HG02623 (cell line): ENCODE results near the gene GTSE1.

Experiments used
- ATAC-seq: cut with Tn5 transposase; IDR thresholded peaks from one replicate; pipeline ENCODE4 v1.9.1; 2021; ENCODE audit warnings: moderate library complexity; ENCODE audit not compliant: unreplicated experiment

The GTSE1 gene

GRCh38 chr22:46376908-46377524 lies 80.3 kb downstream of the GTSE1 start:
- no peak for ATAC-seq

GRCh38 chr22:46377525-46378425 lies 81.1 kb downstream of the GTSE1 start:
- no peak for ATAC-seq

- ATAC-seq = no peak
Observed at GRCh38 chr22:46378426-46379065, 81.9 kb downstream of the GTSE1 start.

DNA sequence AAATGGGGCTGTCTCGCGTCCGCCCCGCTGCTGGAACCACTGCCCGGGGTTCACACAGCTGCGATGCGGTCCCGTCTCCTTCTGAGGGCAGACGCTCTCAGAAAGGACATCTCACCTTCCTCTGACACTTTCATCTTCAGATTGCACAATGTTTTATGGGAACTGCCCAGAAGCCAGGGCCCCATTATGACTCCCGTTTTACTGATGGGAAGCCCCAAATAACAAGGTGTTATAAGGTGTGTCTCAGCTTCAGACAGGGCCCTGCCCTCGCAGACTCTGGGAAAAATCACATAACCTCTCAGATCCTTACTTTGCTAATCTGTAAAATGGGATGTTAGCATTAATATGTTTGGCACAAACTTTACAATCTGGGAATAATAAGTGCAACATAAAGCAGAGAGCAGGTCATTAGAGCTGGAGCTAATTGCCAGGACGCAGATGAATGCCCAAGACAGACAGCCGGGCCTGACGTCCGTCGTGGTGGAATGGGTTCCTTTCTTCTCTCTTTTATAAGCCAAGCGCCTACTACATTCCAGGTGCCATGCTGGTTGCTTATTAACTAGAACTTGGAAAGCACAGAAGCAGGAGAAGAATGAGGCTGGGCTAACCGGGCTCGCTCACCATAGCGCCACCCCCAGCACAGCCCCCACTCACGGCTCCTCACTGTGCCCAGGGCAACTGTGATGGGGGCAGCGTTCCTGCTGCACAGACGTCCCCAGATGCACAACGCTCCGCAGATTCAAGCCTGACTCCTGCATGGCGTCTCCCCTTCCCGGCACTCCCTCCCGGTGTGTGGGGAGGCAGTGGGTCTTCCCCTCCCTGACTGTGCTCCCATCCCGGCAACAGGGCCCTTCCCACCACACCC lies 82.6 kb downstream of the GTSE1 start:
- ATAC-seq = no peak

DNA sequence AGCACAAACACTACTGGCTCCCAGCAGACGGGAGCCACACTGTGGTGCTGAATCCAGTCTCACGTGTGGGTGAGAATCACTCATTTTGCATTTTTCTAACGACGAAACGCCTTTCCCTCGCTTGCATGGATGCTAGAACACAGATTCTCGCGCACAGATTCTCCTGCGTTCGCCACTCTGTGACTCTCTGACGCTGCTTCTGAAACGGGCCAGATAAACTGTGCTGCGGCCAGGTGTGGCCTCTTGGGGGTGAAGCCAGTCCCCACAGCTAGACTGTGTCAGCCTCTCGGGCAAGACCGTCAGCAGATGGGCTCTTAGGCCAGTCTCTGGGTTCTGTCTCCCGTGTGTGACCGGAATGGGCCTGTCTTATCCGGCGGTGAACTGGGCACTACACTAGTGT lies 83.4 kb downstream of the GTSE1 start:
- ATAC-seq = no peak
